Measurements from ENCODE around the gene EFNA2. TPM values are rescaled to one million over a fixed set of nuclear protein-coding genes. Genes with fewer than 3 reads are reported as not detected.

Gene EFNA2
- total and polyA plus RNA-seq, 2 donors: 0.09 to 0.21 TPM

DNA sequence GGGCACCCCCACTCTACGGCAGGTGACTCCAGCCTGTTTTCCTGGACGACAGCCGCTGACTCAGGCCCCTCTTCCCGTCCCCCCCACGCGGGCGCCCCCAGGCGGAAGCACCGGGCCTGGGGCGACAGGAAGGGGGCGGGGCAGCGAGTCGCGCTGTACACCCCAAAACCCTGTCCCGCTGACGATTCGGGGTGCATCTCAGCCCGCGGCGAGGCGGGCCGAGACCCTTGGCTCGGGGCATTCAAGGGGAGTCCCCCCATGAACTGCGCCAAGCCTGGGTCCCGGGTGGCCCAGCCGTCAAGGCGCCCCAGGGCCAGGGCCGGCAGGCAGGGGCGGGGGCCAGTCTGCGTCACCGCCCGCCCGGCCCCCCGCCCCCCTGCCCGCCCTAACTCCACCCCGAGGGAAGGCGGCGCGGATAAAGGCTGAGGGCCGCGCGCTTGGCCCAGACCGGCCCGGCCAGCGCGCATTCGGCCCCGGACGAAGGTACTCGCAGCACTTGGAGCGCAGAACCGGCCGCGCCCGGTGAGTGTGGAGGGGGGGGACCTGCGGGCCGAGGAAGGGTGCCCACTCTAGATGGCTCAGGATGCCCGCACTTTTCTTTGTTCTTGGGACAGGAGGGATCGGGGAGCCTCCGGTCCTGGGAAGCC, 37.4 kb upstream of the EFNA2 start, which contains the start of gene MIDN:
MIDN (plus strand) TSS at position 445 of the 647 bp plus-strand sequence. CDS start 1,714 bp downstream, outside the sequence.
- peak within 1 kb of the TSS; percentile 86 to 89 for H3K27ac ChIP-seq (ENCODE audit: low read depth in 1 of 2, low read length in 1 of 2)
- peaks cover 0 to 5% of the 10 kb centered on the region in 2 donors for H3K27me3 ChIP-seq (ENCODE audit: control insufficient read depth in 2 of 2, insufficient read depth in 1 of 2, low read length in 1 of 2)
- H3K4me3 ChIP-seq (ENCODE audit: low read length in 2 of 2): peak within 1 kb of the TSS; percentile 33 to 99
- WGBS: 1% methylated on average over 60 of the region's 60 CpGs
- H3K4me1 ChIP-seq (ENCODE audit: control insufficient read depth in 2 of 2, insufficient read depth in 2 of 2, low read length in 2 of 2): peaks cover 10 to 46% of the 10 kb centered on the region in 2 donors
- peak in 2 of 9 donors; percentile 39 to 65 for DNase-seq (ENCODE audit: low read depth in 6 of 9, low spot score in 9 of 9)
- H3K9me3 ChIP-seq (ENCODE audit: control insufficient read depth in 2 of 2, insufficient read depth in 1 of 2, low read length in 1 of 2): no peaks in the 10 kb centered on the region
- H3K36me3 ChIP-seq (ENCODE audit: control insufficient read depth in 2 of 2, insufficient read depth in 2 of 2, low read length in 1 of 2): peaks cover 17 to 23% of the 10 kb centered on the region in 2 donors

DNA sequence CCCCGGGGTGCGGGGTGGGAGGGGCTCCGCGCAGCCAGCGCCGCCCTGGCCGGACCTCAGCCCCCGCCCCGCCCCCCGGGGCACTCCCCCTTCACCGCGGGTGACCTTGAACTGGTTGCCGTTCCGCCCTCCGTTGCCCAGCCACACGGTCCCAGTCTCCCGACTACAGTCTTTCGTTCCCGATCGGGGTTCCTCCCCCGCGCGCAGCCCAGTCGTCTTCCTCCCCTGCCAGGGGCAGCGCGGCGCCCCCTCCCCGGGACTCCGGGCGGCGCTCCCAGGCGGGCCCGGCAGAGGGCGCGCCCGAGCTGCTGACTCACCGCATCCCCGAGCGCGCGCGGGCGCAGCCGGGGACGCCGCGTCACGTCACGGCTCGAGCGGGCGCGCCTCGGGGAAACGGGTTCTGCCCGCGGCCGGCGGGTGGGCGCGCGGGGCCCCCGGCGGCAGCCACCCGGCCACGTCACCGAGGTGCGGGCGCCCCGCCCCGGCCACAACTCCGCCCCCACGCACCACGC, 36.8 kb upstream of the EFNA2 start:
- Histone ChIP-seq H3K4me3 (ENCODE audit: low read length in 2 of 2) (peak overlapping the region; percentile 33 to 99), H3K36me3 (ENCODE audit: control insufficient read depth in 2 of 2, insufficient read depth in 2 of 2, low read length in 1 of 2) (peaks cover 20 to 24% of the 10 kb centered on the region in 2 donors), H3K27ac (ENCODE audit: low read depth in 1 of 2, low read length in 1 of 2) (peak overlapping the region; percentile 64 to 84), H3K9me3 (ENCODE audit: control insufficient read depth in 2 of 2, insufficient read depth in 1 of 2, low read length in 1 of 2) (no peaks in the 10 kb centered on the region), H3K4me1 (ENCODE audit: control insufficient read depth in 2 of 2, insufficient read depth in 2 of 2, low read length in 2 of 2) (peaks cover 16 to 48% of the 10 kb centered on the region in 2 donors), H3K27me3 (ENCODE audit: control insufficient read depth in 2 of 2, insufficient read depth in 1 of 2, low read length in 1 of 2) (peaks cover 0 to 5% of the 10 kb centered on the region in 2 donors)
- under 1% methylated on average over 74 of the region's 74 CpGs for WGBS
- peak in 5 of 9 donors; percentile 65 to 87 (median 83) for DNase-seq (ENCODE audit: low read depth in 6 of 9, low spot score in 9 of 9)

DNA sequence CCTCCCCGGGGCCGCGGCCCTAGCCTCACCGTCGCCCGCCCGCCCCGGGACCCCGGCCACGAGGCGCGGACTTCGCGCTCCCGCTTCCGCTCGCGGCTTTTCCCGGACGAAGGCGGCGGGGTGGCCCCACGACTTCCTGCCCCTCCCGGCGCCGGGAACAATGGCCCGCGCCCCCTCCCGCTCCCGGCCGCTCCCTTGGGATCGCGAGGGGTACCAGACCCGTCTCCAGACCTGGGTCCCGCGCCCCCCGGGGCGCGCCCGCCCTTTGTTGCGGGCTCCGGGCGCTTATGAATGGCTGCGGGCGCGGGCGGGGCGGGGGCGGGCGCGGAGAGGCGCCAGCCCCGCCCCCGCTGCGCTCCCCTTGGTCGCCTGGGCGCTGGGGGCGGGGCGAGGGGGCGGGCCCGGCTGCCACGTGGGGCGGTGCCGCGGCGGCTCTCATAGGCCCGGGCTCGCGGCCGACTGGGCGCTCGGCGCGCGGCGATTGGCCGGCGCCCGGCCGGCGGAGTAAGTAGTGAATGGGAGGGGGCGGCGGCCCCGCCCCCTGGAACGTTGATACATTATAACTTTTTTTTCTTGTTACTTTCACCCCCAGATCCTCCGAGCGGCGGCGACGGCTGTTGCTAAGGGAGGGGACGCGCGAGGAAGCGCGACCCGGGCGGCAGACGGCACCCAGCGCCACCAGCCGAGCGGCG, 36.2 kb upstream of the EFNA2 start:
- peaks cover 0 to 5% of the 10 kb centered on the region in 2 donors for H3K27me3 ChIP-seq (ENCODE audit: control insufficient read depth in 2 of 2, insufficient read depth in 1 of 2, low read length in 1 of 2)
- peak overlapping the region; percentile 94 to 97 for H3K27ac ChIP-seq (ENCODE audit: low read depth in 1 of 2, low read length in 1 of 2)
- DNase-seq (ENCODE audit: low read depth in 6 of 9, low spot score in 9 of 9): peak in 8 of 9 donors; percentile 92 to 99 (median 98)
- H3K4me1 ChIP-seq (ENCODE audit: control insufficient read depth in 2 of 2, insufficient read depth in 2 of 2, low read length in 2 of 2): peaks cover 18 to 43% of the 10 kb centered on the region in 2 donors
- WGBS: under 1% methylated on average over 102 of the region's 102 CpGs
- peaks cover 0 to under 1% of the 10 kb centered on the region in 2 donors for H3K9me3 ChIP-seq (ENCODE audit: control insufficient read depth in 2 of 2, insufficient read depth in 1 of 2, low read length in 1 of 2)
- H3K4me3 ChIP-seq (ENCODE audit: low read length in 2 of 2): peak overlapping the region; percentile 89 to 99
- H3K36me3 ChIP-seq (ENCODE audit: control insufficient read depth in 2 of 2, insufficient read depth in 2 of 2, low read length in 1 of 2): peaks cover 23 to 30% of the 10 kb centered on the region in 2 donors

DNA sequence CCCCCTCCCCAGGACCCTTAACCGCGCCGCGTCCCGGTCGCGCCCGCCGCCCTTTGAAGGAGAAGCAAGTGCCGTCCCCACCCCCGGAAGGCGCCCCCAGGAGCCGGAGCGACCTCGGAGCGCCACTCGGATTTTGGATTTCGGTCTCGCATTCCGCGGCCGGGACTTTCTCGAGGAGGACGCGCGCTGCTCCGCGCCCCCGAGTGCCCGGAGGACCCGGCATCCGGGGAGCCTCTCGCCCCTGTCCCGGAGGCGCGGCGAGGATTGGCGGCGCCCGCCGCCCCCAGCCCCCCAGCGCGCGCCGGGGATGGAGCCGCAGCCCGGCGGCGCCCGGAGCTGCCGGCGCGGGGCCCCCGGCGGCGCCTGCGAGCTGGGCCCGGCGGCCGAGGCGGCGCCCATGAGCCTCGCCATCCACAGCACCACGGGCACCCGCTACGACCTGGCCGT, 35.7 kb upstream of the EFNA2 start:
- H3K4me3 ChIP-seq (ENCODE audit: low read length in 2 of 2): peak overlapping the region; percentile 89 to 99
- no peak for DNase-seq (ENCODE audit: low read depth in 6 of 9, low spot score in 9 of 9)
- H3K27me3 ChIP-seq (ENCODE audit: control insufficient read depth in 2 of 2, insufficient read depth in 1 of 2, low read length in 1 of 2): peaks cover 0 to 5% of the 10 kb centered on the region in 2 donors
- H3K36me3 ChIP-seq (ENCODE audit: control insufficient read depth in 2 of 2, insufficient read depth in 2 of 2, low read length in 1 of 2): peaks cover 24 to 30% of the 10 kb centered on the region in 2 donors
- peaks cover 0 to 6% of the 10 kb centered on the region in 2 donors for H3K9me3 ChIP-seq (ENCODE audit: control insufficient read depth in 2 of 2, insufficient read depth in 1 of 2, low read length in 1 of 2)
- under 1% methylated on average over 67 of the region's 67 CpGs for WGBS
- peaks cover 14 to 38% of the 10 kb centered on the region in 2 donors for H3K4me1 ChIP-seq (ENCODE audit: control insufficient read depth in 2 of 2, insufficient read depth in 2 of 2, low read length in 2 of 2)
- peak overlapping the region; percentile 94 to 97 for H3K27ac ChIP-seq (ENCODE audit: low read depth in 1 of 2, low read length in 1 of 2)

DNA sequence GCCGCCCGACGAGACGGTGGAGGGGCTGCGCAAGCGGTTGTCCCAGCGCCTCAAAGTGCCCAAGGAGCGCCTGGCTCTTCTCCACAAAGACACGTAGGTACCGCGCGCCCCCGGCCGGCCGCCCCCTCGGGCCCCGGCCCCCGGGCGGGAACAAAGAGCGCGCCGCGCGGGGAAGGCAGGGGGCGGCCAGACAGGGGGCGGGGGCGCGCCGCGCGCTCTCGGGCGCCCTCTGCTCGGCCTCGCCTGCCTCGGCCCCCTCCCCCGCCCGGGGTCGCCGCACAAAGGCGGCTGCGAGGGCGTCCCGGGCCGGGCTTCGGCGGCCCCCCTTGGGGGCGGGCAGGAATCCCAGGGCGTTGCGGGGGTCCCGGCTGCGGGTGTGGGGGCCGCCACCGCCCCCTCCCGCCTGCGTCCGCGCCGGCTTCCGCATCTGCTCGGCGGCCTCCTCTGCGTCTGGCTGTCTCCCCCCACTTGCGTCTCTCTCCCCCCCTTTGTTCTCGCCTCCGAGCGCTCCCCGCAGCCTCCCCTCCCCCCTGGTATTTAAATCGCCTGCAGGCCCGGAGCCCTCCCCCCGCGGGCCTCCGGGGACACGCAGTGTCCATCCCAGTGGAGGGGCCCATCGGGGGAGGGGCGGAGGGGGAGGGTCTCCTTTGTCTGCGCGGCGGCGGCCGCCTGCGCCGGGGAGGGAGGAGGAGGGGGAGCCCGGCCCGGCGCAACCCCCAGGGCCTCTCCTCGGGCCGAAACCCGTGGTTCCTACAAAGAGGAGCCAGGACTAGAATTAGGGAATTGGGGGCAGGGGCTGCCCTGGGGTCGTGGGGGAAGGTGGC, 35.0 kb upstream of the EFNA2 start:
- Histone ChIP-seq H3K9me3 (ENCODE audit: control insufficient read depth in 2 of 2, insufficient read depth in 1 of 2, low read length in 1 of 2) (peaks cover 0 to 7% of the 10 kb centered on the region in 2 donors), H3K4me3 (ENCODE audit: low read length in 2 of 2) (peak overlapping the region; percentile 89 to 99), H3K27ac (ENCODE audit: low read depth in 1 of 2, low read length in 1 of 2) (peak overlapping the region; percentile 92 to 97), H3K27me3 (ENCODE audit: control insufficient read depth in 2 of 2, insufficient read depth in 1 of 2, low read length in 1 of 2) (peaks cover 0 to 5% of the 10 kb centered on the region in 2 donors), H3K4me1 (ENCODE audit: control insufficient read depth in 2 of 2, insufficient read depth in 2 of 2, low read length in 2 of 2) (peaks cover 14 to 36% of the 10 kb centered on the region in 2 donors), H3K36me3 (ENCODE audit: control insufficient read depth in 2 of 2, insufficient read depth in 2 of 2, low read length in 1 of 2) (peaks cover 25 to 35% of the 10 kb centered on the region in 2 donors)
- peak in 4 of 9 donors; percentile 63 to 87 (median 76) for DNase-seq (ENCODE audit: low read depth in 6 of 9, low spot score in 9 of 9)
- WGBS: under 1% methylated on average over 90 of the region's 90 CpGs

DNA sequence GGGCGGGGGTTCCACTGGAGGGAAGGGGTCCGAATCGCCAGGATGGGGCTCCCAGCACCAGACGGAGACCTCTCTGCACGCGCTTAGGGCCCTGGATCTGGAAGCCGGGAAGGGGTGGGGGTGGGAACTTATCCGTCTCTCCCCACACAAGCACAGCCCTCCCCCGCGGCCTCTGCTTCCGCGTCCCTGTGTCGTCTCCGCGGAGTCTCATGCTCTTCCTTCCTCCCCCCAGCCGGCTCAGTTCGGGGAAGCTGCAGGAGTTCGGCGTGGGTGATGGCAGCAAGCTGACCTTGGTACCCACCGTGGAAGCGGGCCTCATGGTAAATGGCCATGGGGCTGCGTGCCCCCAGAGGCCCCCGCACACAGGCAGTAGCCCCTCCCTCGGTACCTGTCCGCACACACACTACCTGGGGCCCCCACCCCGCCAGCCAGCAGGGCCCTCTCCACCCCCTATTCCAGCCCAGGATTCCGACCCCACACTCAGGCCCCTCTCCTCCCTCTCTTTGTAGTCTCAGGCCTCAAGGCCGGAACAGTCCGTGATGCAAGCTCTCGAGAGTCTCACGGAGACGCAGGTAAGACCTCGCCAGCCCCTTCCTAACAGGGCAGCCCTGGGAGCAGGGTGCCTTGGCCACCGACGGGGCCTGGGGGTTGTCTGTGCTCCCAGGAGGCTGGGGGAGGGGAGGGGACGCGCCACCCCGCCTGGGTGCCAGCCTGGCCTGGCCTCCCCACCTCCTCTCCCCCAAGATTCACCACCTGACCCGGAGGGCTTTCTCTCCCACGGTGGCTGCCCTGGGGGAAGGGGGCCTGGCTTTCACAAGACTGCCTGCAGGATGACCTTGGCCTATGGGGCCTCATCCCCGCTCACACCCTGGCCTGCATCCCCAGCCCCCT, 34.1 kb upstream of the EFNA2 start:
- Histone ChIP-seq H3K9me3 (ENCODE audit: control insufficient read depth in 2 of 2, insufficient read depth in 1 of 2, low read length in 1 of 2) (peaks cover 0 to 7% of the 10 kb centered on the region in 2 donors), H3K27ac (ENCODE audit: low read depth in 1 of 2, low read length in 1 of 2) (peak overlapping the region; percentile 92 to 97), H3K4me1 (ENCODE audit: control insufficient read depth in 2 of 2, insufficient read depth in 2 of 2, low read length in 2 of 2) (peaks cover 14 to 38% of the 10 kb centered on the region in 2 donors), H3K36me3 (ENCODE audit: control insufficient read depth in 2 of 2, insufficient read depth in 2 of 2, low read length in 1 of 2) (peaks cover 34 to 42% of the 10 kb centered on the region in 2 donors), H3K27me3 (ENCODE audit: control insufficient read depth in 2 of 2, insufficient read depth in 1 of 2, low read length in 1 of 2) (peaks cover 0 to 5% of the 10 kb centered on the region in 2 donors), H3K4me3 (ENCODE audit: low read length in 2 of 2) (peak overlapping the region; percentile 89 to 99)
- DNase-seq (ENCODE audit: low read depth in 6 of 9, low spot score in 9 of 9): peak in 4 of 9 donors; percentile 75 to 89 (median 77)
- 2% methylated on average over 41 of the region's 41 CpGs for WGBS

DNA sequence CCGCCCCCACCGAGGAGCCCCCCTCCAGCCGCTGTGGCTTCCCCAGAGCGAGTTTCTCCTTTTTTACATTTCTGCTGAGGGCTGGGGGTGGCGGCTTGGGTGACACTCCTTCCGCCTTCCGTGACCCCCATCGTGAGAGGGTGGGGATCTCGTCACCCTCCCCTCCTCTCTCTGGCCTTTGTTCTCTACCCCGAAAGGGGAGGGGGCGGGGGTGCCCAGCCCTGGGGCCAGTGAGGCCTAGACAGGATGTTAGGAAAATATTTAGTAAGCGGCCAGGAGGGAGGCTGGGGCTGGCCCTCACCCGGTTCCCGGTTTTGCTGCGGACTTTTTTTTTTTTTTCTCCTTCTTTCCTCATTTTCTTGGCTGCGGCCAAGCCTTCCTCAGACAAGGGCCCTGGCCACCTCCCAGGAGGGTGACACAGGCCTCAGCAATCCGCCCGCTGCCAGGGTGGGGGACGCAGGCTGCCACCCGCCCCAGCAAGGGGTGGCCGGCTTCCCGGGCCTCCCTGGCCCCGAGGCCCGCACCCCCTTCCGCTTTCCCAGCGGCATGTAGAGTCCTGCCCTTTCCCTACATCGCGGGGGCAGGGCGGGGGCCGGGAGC, 33.4 kb upstream of the EFNA2 start:
- H3K27me3 ChIP-seq (ENCODE audit: control insufficient read depth in 2 of 2, insufficient read depth in 1 of 2, low read length in 1 of 2): peaks cover 0 to 5% of the 10 kb centered on the region in 2 donors
- peak in 3 of 9 donors; percentile 69 to 85 (median 73) for DNase-seq (ENCODE audit: low read depth in 6 of 9, low spot score in 9 of 9)
- peak overlapping the region; percentile 89 to 99 for H3K4me3 ChIP-seq (ENCODE audit: low read length in 2 of 2)
- H3K4me1 ChIP-seq (ENCODE audit: control insufficient read depth in 2 of 2, insufficient read depth in 2 of 2, low read length in 2 of 2): peaks cover 14 to 38% of the 10 kb centered on the region in 2 donors
- H3K27ac ChIP-seq (ENCODE audit: low read depth in 1 of 2, low read length in 1 of 2): peak overlapping the region; percentile 92 to 97
- WGBS: 2% methylated on average over 30 of the region's 30 CpGs
- H3K36me3 ChIP-seq (ENCODE audit: control insufficient read depth in 2 of 2, insufficient read depth in 2 of 2, low read length in 1 of 2): peaks cover 41 to 50% of the 10 kb centered on the region in 2 donors
- H3K9me3 ChIP-seq (ENCODE audit: control insufficient read depth in 2 of 2, insufficient read depth in 1 of 2, low read length in 1 of 2): peaks cover 0 to 9% of the 10 kb centered on the region in 2 donors
